Keratinocyte (primary cell): ENCODE results near the gene DDAH2. TPM values are rescaled to one million over a fixed set of nuclear protein-coding genes. Genes with fewer than 3 reads are reported as not detected.

Experiments used
- DNase-seq: peaks from one replicate; pipeline ENCODE4 v3.0.0-alpha.2; 2011; ENCODE audit warnings: low read depth, missing footprints, low spot score
- FAIRE-seq: peaks from 2 replicates; lab custom pipeline; 2011; peaks lifted over from hg19 to GRCh38; lab: Jason Lieb, UNC
- H2AFZ ChIP-seq: 2 replicates; pipeline ENCODE4 v1.6.0; 2012; ENCODE audit warnings: low read length, control low read depth, inconsistent platforms; ENCODE audit not compliant: control insufficient read depth
- H3K27ac ChIP-seq: 2 replicates; pipeline ENCODE4 v1.5.1; 2011; ENCODE audit warnings: low read length; ENCODE audit not compliant: control insufficient read depth, insufficient read depth
- H3K27me3 ChIP-seq: 3 replicates; pipeline ENCODE4 v1.6.0; 2011; ENCODE audit warnings: low read length; ENCODE audit not compliant: control insufficient read depth, insufficient read depth; ENCODE audit errors: extremely low read depth
- H3K36me3 ChIP-seq, 2 experiments: 2 replicates in 1 of 2; 3 replicates in 1 of 2; pipeline ENCODE4 v1.5.1; 2011; ENCODE audit warnings: low read length in 2 of 2, mild to moderate bottlenecking in 1 of 2; ENCODE audit not compliant: control insufficient read depth in 2 of 2, insufficient read depth in 2 of 2; ENCODE audit errors: extremely low read depth in 1 of 2
- H3K4me1 ChIP-seq: 3 replicates; pipeline ENCODE4 v1.5.1; 2011; ENCODE audit warnings: low read length; ENCODE audit not compliant: control insufficient read depth, insufficient read depth; ENCODE audit errors: extremely low read depth
- H3K4me2 ChIP-seq: 3 replicates; pipeline ENCODE4 v1.6.0; 2011; ENCODE audit warnings: low read depth, low read length; ENCODE audit not compliant: control insufficient read depth, insufficient read depth; ENCODE audit errors: extremely low read depth
- H3K4me3 ChIP-seq, 3 experiments: fragments of 200-600 bp in 1 of 3; sonication (generic) in 1 of 3; 2 replicates in 2 of 3; 3 replicates in 1 of 3; pipeline ENCODE4 v1.5.1; 2011 to 2016; ENCODE audit warnings: low read length in 3 of 3, mild to moderate bottlenecking in 3 of 3, control low read depth in 2 of 3, inconsistent platforms in 1 of 3, low read depth in 1 of 3, mixed read lengths in 1 of 3, mixed run types in 1 of 3, moderate library complexity in 1 of 3; ENCODE audit not compliant: control insufficient read depth in 2 of 3, insufficient read depth in 2 of 3; ENCODE audit errors: extremely low read depth in 1 of 3
- H3K79me2 ChIP-seq: 2 replicates; pipeline ENCODE4 v1.6.0; 2012; ENCODE audit warnings: low read length; ENCODE audit not compliant: control insufficient read depth, insufficient read depth
- H3K9ac ChIP-seq: 3 replicates; pipeline ENCODE4 v1.6.0; 2011; ENCODE audit warnings: low read length; ENCODE audit not compliant: control insufficient read depth, insufficient read depth; ENCODE audit errors: extremely low read depth
- H3K9me1 ChIP-seq: 3 replicates; pipeline ENCODE4 v1.6.0; 2011; ENCODE audit warnings: low read length; ENCODE audit not compliant: control insufficient read depth, insufficient read depth; ENCODE audit errors: extremely low read depth
- H3K9me3 ChIP-seq: 2 replicates; pipeline ENCODE4 v1.5.1; 2012; ENCODE audit warnings: low read depth, low read length; ENCODE audit not compliant: control insufficient read depth
- H4K20me1 ChIP-seq: 3 replicates; pipeline ENCODE4 v1.6.0; 2011; ENCODE audit warnings: low read length; ENCODE audit not compliant: control insufficient read depth, insufficient read depth; ENCODE audit errors: extremely low read depth
- CTCF ChIP-seq, 3 experiments: IDR thresholded peaks in 1 of 3; conservative IDR thresholded peaks in 1 of 3; optimal IDR thresholded peaks in 1 of 3; 2 replicates in 2 of 3; 3 replicates in 1 of 3; pipeline versions ENCODE3 to v1.5.1; 2011; ENCODE audit warnings: low read length in 3 of 3, mild to moderate bottlenecking in 3 of 3, moderate library complexity in 2 of 3, control low read depth in 1 of 3, inconsistent platforms in 1 of 3; ENCODE audit not compliant: insufficient read depth in 2 of 3; ENCODE audit errors: extremely low read depth in 1 of 3
- EZH2 ChIP-seq: IDR thresholded peaks from one replicate; pipeline ENCODE4 v1.6.1; 2012; ENCODE audit warnings: inconsistent platforms, mild to moderate bottlenecking, low read length, moderate library complexity
- dilution Hi-C: fragments of 300-500 bp; cut with MboI; formaldehyde crosslinking; loops from one replicate; pipeline ENCODE4 v1.7.0; 2020; ENCODE audit warnings: low sequenced_read_pairs; ENCODE audit not compliant: extremely low pct_ligation_motif_present
- polyA plus RNA-seq, 5 experiments: library from polyadenylated mRNA; depleted of rRNA in 3 of 5; stranded (reverse) in 3 of 5; stranded (forward) in 1 of 5; unstranded in 1 of 5; fragments of >200 nt; gene quantifications; 1 replicate in 1 of 5; 2 replicates in 3 of 5; 3 replicates in 1 of 5; pipeline versions ENCODE4 v1.2.1 to v1.2.3, GENCODE V29; 2011 to 2012; ENCODE audit warnings: missing spikeins in 2 of 5, low read depth in 1 of 5, low replicate concordance in 1 of 5

Gene DDAH2
- polyA plus RNA-seq, 1 donor (not counting 4 experiments of a cell fraction or from before 2014, with no cell fraction given) = 3.0 TPM

GRCh38 chr6:31722173-31722572 is 6.9 kb downstream of the DDAH2 start:
- H3K27ac ChIP-seq = no peak overlapping the region
- FAIRE-seq = no peak

GRCh38 chr6:31721351-31722020 is 7.6 kb downstream of the DDAH2 start, which contains the start of gene LY6G6C:
LY6G6C (minus strand) TSS chr6:31721746; CDS start chr6:31721679, 67 bp downstream.
- H3K9ac ChIP-seq = no peak within 1 kb of the TSS
- no peaks in the 10 kb centered on the region for H3K79me2 ChIP-seq
- no peaks in the 10 kb centered on the region for H3K27me3 ChIP-seq
- H3K4me1 ChIP-seq = peaks cover 31% of the 10 kb centered on the region
- H3K9me1 ChIP-seq = peaks cover 5% of the 10 kb centered on the region
- H3K27ac ChIP-seq = no peak within 1 kb of the TSS
- FAIRE-seq (no peak), DNase-seq (no peak)
- dilution Hi-C loops = no loop called here
- no peaks in the 10 kb centered on the region for H4K20me1 ChIP-seq
- no peaks in the 10 kb centered on the region for H3K9me3 ChIP-seq
- H3K4me2 ChIP-seq = no peak within 1 kb of the TSS
- H2AFZ ChIP-seq = no peak within 1 kb of the TSS
- H3K4me3 ChIP-seq = no peak within 1 kb of the TSS
- TF ChIP-seq EZH2 = no peak
- no peak for TF ChIP-seq CTCF (optimal IDR thresholded peaks at IDR 0.05 in 1 of 3, IDR thresholded peaks at IDR 0.05 in 1 of 3, conservative IDR thresholded peaks at IDR 0.05 in 1 of 3; ENCODE audit: extremely low read depth in 1 of 3, insufficient read depth in 2 of 3, low read length in 3 of 3)
- H3K36me3 ChIP-seq = peaks cover 0 to 4% of the 10 kb centered on the region in 2 experiments

More at GRCh38 chr6:31722173-31722572, 6.9 kb downstream of the DDAH2 start:
- Histone ChIP-seq H4K20me1 (no peaks in the 10 kb centered on the region), H3K4me2 (no peak overlapping the region), H3K4me3 (no peak overlapping the region), H3K9me1 (peaks cover 5% of the 10 kb centered on the region), H3K36me3 (peaks cover 0 to 6% of the 10 kb centered on the region in 2 experiments), H3K79me2 (no peaks in the 10 kb centered on the region), H3K27me3 (no peaks in the 10 kb centered on the region), H3K9me3 (no peaks in the 10 kb centered on the region), H3K9ac (no peak overlapping the region), H3K4me1 (peaks cover 31% of the 10 kb centered on the region), H2AFZ (no peak overlapping the region)
- TF ChIP-seq CTCF (optimal IDR thresholded peaks at IDR 0.05 in 1 of 3, IDR thresholded peaks at IDR 0.05 in 1 of 3, conservative IDR thresholded peaks at IDR 0.05 in 1 of 3; ENCODE audit: extremely low read depth in 1 of 3, insufficient read depth in 2 of 3, low read length in 3 of 3) (no peak), EZH2 (no peak)
- dilution Hi-C loops = no loop called here
- no peak for DNase-seq
